Naive thymus-derived CD8-positive, alpha-beta T cell (primary cell): ENCODE results near the gene PCDHB11. TPM values are rescaled to one million over a fixed set of nuclear protein-coding genes. Genes with fewer than 3 reads are reported as not detected.
"Not testable (repeated sequence)": the region's sequence is repeated elsewhere in the genome, so short reads cannot be mapped to it uniquely, and the experiment has no call there.

Source experiments
- ATAC-seq, 2 donors: fragments of 150-1000 bp; cut with Tn5 transposase in 1 of 2; sonication (Bioruptor Pico), chemical (Tn5 transposase) in 1 of 2; 1 replicate in 1 of 2; 2 replicates in 1 of 2; pipeline ENCODE4 v1.10.0; 2021; ENCODE audit warnings: mild to moderate bottlenecking in 2 of 2, moderate library complexity in 2 of 2
- POLR2A ChIA-PET: fragments of 350-600 bp; sonication (Branson Sonifier 250); formaldehyde crosslinking; loops from one replicate; lab custom pipeline; 2021; ENCODE audit warnings: antibody characterized with exemption; lab: Charles Lee
- DNase-seq, 10 donors: peaks; one replicate each; pipeline versions ENCODE4 v3.0.0 to v3.0.0-alpha.2; 2020 to 2022
- H3K27ac Mint-ChIP-seq, 10 donors: one replicate each; pipeline ENCODE4 v1.8.0; 2020 to 2022; ENCODE audit warnings: mild to moderate bottlenecking in 10 of 10, mixed read lengths in 10 of 10, moderate library complexity in 4 of 10, inconsistent platforms in 1 of 10
- H3K27me3 Mint-ChIP-seq, 5 donors: one replicate each; pipeline ENCODE4 v1.8.0; 2021 to 2022; ENCODE audit warnings: mixed read lengths in 5 of 5
- H3K36me3 Mint-ChIP-seq, 3 donors: one replicate each; pipeline ENCODE4 v1.8.0; 2020 to 2022; ENCODE audit warnings: mixed read lengths in 3 of 3, mild to moderate bottlenecking in 2 of 3, inconsistent platforms in 1 of 3
- H3K4me1 Mint-ChIP-seq, 4 donors: one replicate each; pipeline ENCODE4 v1.8.0; 2021 to 2022; ENCODE audit warnings: mixed read lengths in 4 of 4
- H3K4me3 Mint-ChIP-seq, 10 donors: one replicate each; pipeline ENCODE4 v1.8.0; 2020 to 2022; ENCODE audit warnings: mild to moderate bottlenecking in 10 of 10, mixed read lengths in 10 of 10, moderate library complexity in 6 of 10, inconsistent platforms in 1 of 10
- H3K9me3 Mint-ChIP-seq, 9 donors: one replicate each; pipeline ENCODE4 v1.8.0; 2020 to 2022; ENCODE audit warnings: mixed read lengths in 9 of 9, mild to moderate bottlenecking in 3 of 9, inconsistent platforms in 1 of 9, moderate library complexity in 1 of 9
- polyA plus RNA-seq, 3 donors: library from polyadenylated mRNA; unstranded; fragments of 300-500 nt; fragmentation: Illumina TruSeq; gene quantifications; one replicate each; pipeline ENCODE4 v1.2.3, GENCODE V29; 2021
- total RNA-seq, 8 experiments: library from RNA in 2 of 8; stranded (reverse) in 2 of 8; gene quantifications; one replicate each; pipeline ENCODE4 v1.2.3 and lab custom pipeline; 2021 to 2026

The PCDHB11 gene
- total and polyA plus RNA-seq, 5 experiments from 2014 or later: not detected

GRCh38 chr5:141174291-141175104, 24.9 kb upstream of the PCDHB11 start:
- Mint-ChIP-seq H3K4me3 (peak overlapping the region in 1 of 10 donors; percentile 10), H3K27me3 (peaks cover 10 to 29% (median 24%) of the 10 kb centered on the region in 5 donors), H3K36me3 (peaks cover 0 to 16% (median 5%) of the 10 kb centered on the region in 3 donors), H3K9me3 (peaks cover 0 to 24% (median 11%) of the 10 kb centered on the region in 9 donors)
- H3K4me1 Mint-ChIP-seq, ATAC-seq, POLR2A ChIA-PET, DNase-seq, H3K27ac Mint-ChIP-seq: not testable (repeated sequence)

GRCh38 chr5:141175933-141176332, 23.5 kb upstream of the PCDHB11 start:
- Mint-ChIP-seq H3K4me3 (no peak overlapping the region), H3K27me3 (peaks cover 14 to 28% (median 19%) of the 10 kb centered on the region in 5 donors), H3K27ac (no peak overlapping the region), H3K36me3 (peaks cover 0 to 21% (median 5%) of the 10 kb centered on the region in 3 donors), H3K4me1 (peaks cover 0 to 6% (median 2%) of the 10 kb centered on the region in 4 donors), H3K9me3 (peaks cover 0 to 31% (median 17%) of the 10 kb centered on the region in 9 donors)
- DNase-seq (no peak), ATAC-seq (no peak)
- POLR2A ChIA-PET: no interaction called here

GRCh38 chr5:141177577-141178191, 21.7 kb upstream of the PCDHB11 start, which contains the start of gene PCDHB8:
TSS of gene PCDHB8 (plus strand) at chr5:141177790. CDS start at chr5:141178035, 245 bp downstream.
- POLR2A ChIA-PET, H3K4me1 Mint-ChIP-seq, H3K4me3 Mint-ChIP-seq, DNase-seq, H3K27ac Mint-ChIP-seq, ATAC-seq: not testable (repeated sequence)
- Mint-ChIP-seq H3K9me3 (peaks cover 0 to 40% (median 25%) of the 10 kb centered on the region in 9 donors), H3K36me3 (peaks cover 1 to 22% (median 4%) of the 10 kb centered on the region in 3 donors), H3K27me3 (peaks cover 21 to 36% (median 26%) of the 10 kb centered on the region in 5 donors)

GRCh38 chr5:141179371-141179770, 20.1 kb upstream of the PCDHB11 start:
- peaks cover 0 to 35% (median 24%) of the 10 kb centered on the region in 9 donors for H3K9me3 Mint-ChIP-seq
- H3K27ac Mint-ChIP-seq, ATAC-seq, POLR2A ChIA-PET, H3K4me1 Mint-ChIP-seq, H3K4me3 Mint-ChIP-seq: not testable (repeated sequence)
- H3K27me3 Mint-ChIP-seq: peaks cover 20 to 33% (median 25%) of the 10 kb centered on the region in 5 donors
- H3K36me3 Mint-ChIP-seq: peaks cover 0 to 23% (median 4%) of the 10 kb centered on the region in 3 donors
- DNase-seq: peak in 1 of 10 donors; percentile 65

- ATAC-seq, POLR2A ChIA-PET, H3K27ac Mint-ChIP-seq, H3K4me1 Mint-ChIP-seq: not testable (repeated sequence)
- peaks cover 25 to 38% (median 30%) of the 10 kb centered on the region in 5 donors for H3K27me3 Mint-ChIP-seq
- peak overlapping the region in 1 of 10 donors; percentile 43 for H3K4me3 Mint-ChIP-seq
- H3K36me3 Mint-ChIP-seq: peaks cover 5 to 28% (median 7%) of the 10 kb centered on the region in 3 donors
- peak in 1 of 10 donors; percentile 53 for DNase-seq
- peaks cover 0 to 38% (median 28%) of the 10 kb centered on the region in 9 donors for H3K9me3 Mint-ChIP-seq
These were observed 19.6 kb upstream of the PCDHB11 start for GRCh38 chr5:141179876-141180275.

GRCh38 chr5:141180313-141180712, 19.1 kb upstream of the PCDHB11 start:
- peaks cover 5 to 32% (median 9%) of the 10 kb centered on the region in 3 donors for H3K36me3 Mint-ChIP-seq
- peak overlapping the region in 1 of 10 donors; percentile 43 for H3K4me3 Mint-ChIP-seq
- no peak for DNase-seq
- H3K4me1 Mint-ChIP-seq: no peaks in the 10 kb centered on the region
- POLR2A ChIA-PET: no interaction called here
- no peak for ATAC-seq
- no peak overlapping the region for H3K27ac Mint-ChIP-seq
- peaks cover 27 to 40% (median 34%) of the 10 kb centered on the region in 5 donors for H3K27me3 Mint-ChIP-seq
- peaks cover 0 to 40% (median 32%) of the 10 kb centered on the region in 9 donors for H3K9me3 Mint-ChIP-seq

- H3K27me3 Mint-ChIP-seq: peaks cover 37 to 55% (median 45%) of the 10 kb centered on the region in 5 donors
- no peak within 1 kb of the TSS for H3K27ac Mint-ChIP-seq
- H3K4me3 Mint-ChIP-seq: no peak within 1 kb of the TSS
- DNase-seq: no peak
- H3K36me3 Mint-ChIP-seq: peaks cover 5 to 43% (median 9%) of the 10 kb centered on the region in 3 donors
- POLR2A ChIA-PET: no interaction called here
- peaks cover 6 to 47% (median 41%) of the 10 kb centered on the region in 9 donors for H3K9me3 Mint-ChIP-seq
- ATAC-seq: no peak
- H3K4me1 Mint-ChIP-seq: peaks cover 2 to 6% (median 4%) of the 10 kb centered on the region in 4 donors
These were observed 17.2 kb upstream of the PCDHB11 start, which contains the start of gene PCDHB16 for GRCh38 chr5:141182248-141182647. TSS of gene PCDHB16 (plus strand) at chr5:141182387. CDS start at chr5:141182560, 173 bp downstream.

- H3K4me3 Mint-ChIP-seq, POLR2A ChIA-PET, ATAC-seq, DNase-seq, H3K27ac Mint-ChIP-seq: not testable (repeated sequence)
- H3K27me3 Mint-ChIP-seq: peaks cover 42 to 70% (median 56%) of the 10 kb centered on the region in 5 donors
- peaks cover 12 to 53% (median 14%) of the 10 kb centered on the region in 3 donors for H3K36me3 Mint-ChIP-seq
- H3K4me1 Mint-ChIP-seq: peaks cover 2 to 11% (median 4%) of the 10 kb centered on the region in 4 donors
- H3K9me3 Mint-ChIP-seq: peaks cover 6 to 60% (median 49%) of the 10 kb centered on the region in 9 donors
These were observed 15.1 kb upstream of the PCDHB11 start for GRCh38 chr5:141184117-141184855.

- DNase-seq (peak in 3 of 10 donors; percentile 6 to 22 (median 17)), ATAC-seq (no peak)
- Mint-ChIP-seq H3K4me3 (peak within 1 kb of the TSS in 8 of 10 donors; percentile 12 to 56 (median 34)), H3K27me3 (peaks cover 44 to 82% (median 67%) of the 10 kb centered on the region in 5 donors), H3K27ac (peak within 1 kb of the TSS in 1 of 10 donors; percentile 6), H3K9me3 (peaks cover 6 to 71% (median 50%) of the 10 kb centered on the region in 9 donors), H3K36me3 (peaks cover 22 to 53% (median 25%) of the 10 kb centered on the region in 3 donors), H3K4me1 (peaks cover 2 to 11% (median 4%) of the 10 kb centered on the region in 4 donors)
- POLR2A ChIA-PET: no interaction called here
These were observed 12.4 kb upstream of the PCDHB11 start, which contains the start of gene PCDHB9 for GRCh38 chr5:141186897-141187512. TSS of gene PCDHB9 (plus strand) at chr5:141187161. CDS start at chr5:141187319, 158 bp downstream.

GRCh38 chr5:141188682-141189081, 10.7 kb upstream of the PCDHB11 start:
- H3K27ac Mint-ChIP-seq, ATAC-seq, DNase-seq, H3K4me3 Mint-ChIP-seq, POLR2A ChIA-PET: not testable (repeated sequence)
- H3K4me1 Mint-ChIP-seq: peaks cover 2 to 11% (median 4%) of the 10 kb centered on the region in 4 donors
- H3K36me3 Mint-ChIP-seq: peaks cover 27 to 53% (median 31%) of the 10 kb centered on the region in 3 donors
- H3K9me3 Mint-ChIP-seq: peaks cover 6 to 71% (median 40%) of the 10 kb centered on the region in 9 donors
- peaks cover 43 to 82% (median 59%) of the 10 kb centered on the region in 5 donors for H3K27me3 Mint-ChIP-seq

GRCh38 chr5:141189131-141189530, 10.3 kb upstream of the PCDHB11 start:
- H3K4me3 Mint-ChIP-seq, POLR2A ChIA-PET, ATAC-seq, H3K27ac Mint-ChIP-seq, DNase-seq: not testable (repeated sequence)
- Mint-ChIP-seq H3K4me1 (peaks cover 2 to 11% (median 4%) of the 10 kb centered on the region in 4 donors), H3K9me3 (peaks cover 6 to 70% (median 40%) of the 10 kb centered on the region in 9 donors), H3K36me3 (peaks cover 27 to 53% (median 31%) of the 10 kb centered on the region in 3 donors), H3K27me3 (peaks cover 43 to 84% (median 59%) of the 10 kb centered on the region in 5 donors)
